ENCODE results near the gene CABLES2.

The CABLES2 gene

GRCh38 chr20:62391165-62392076, 15.7 kb downstream of the CABLES2 start:
- H4K20me1 ChIP-seq: peaks cover 93% of the 10 kb centered on the region
- H3K4me3 ChIP-seq: no peak overlapping the region
- H3K27ac ChIP-seq: no peak overlapping the region
- H3K4me1 ChIP-seq: peaks cover 34% of the 10 kb centered on the region
- no peak for TF ChIP-seq Cebpa-rat (IDR thresholded peaks at IDR 0.05)
- no peaks in the 10 kb centered on the region for H3K9me3 ChIP-seq
- H3K4me2 ChIP-seq: no peak overlapping the region
- no peak overlapping the region for H3K9ac ChIP-seq
- H3K36me3 ChIP-seq: peaks cover 88% of the 10 kb centered on the region
- no peaks in the 10 kb centered on the region for H3K27me3 ChIP-seq

- TF ChIP-seq Cebpa-rat (IDR thresholded peaks at IDR 0.05): no peak
- H3K4me3 ChIP-seq: no peak overlapping the region
- peaks cover 37% of the 10 kb centered on the region for H3K4me1 ChIP-seq
- H4K20me1 ChIP-seq: peaks cover 84% of the 10 kb centered on the region
- no peak overlapping the region for H3K27ac ChIP-seq
- H3K9me3 ChIP-seq: no peaks in the 10 kb centered on the region
- H3K9ac ChIP-seq: no peak overlapping the region
- no peak overlapping the region for H3K4me2 ChIP-seq
- H3K36me3 ChIP-seq: peaks cover 80% of the 10 kb centered on the region
- H3K27me3 ChIP-seq: no peaks in the 10 kb centered on the region
These were observed 16.5 kb downstream of the CABLES2 start for GRCh38 chr20:62390317-62391164.

GRCh38 chr20:62389601-62390087, 17.4 kb downstream of the CABLES2 start:
- Histone ChIP-seq H3K27me3 (no peaks in the 10 kb centered on the region), H3K9me3 (no peaks in the 10 kb centered on the region), H3K4me3 (no peak overlapping the region), H3K4me2 (no peak overlapping the region), H4K20me1 (peaks cover 75% of the 10 kb centered on the region), H3K9ac (no peak overlapping the region), H3K36me3 (peaks cover 71% of the 10 kb centered on the region), H3K27ac (no peak overlapping the region), H3K4me1 (peaks cover 46% of the 10 kb centered on the region)
- no peak for TF ChIP-seq Cebpa-rat (IDR thresholded peaks at IDR 0.05)

GRCh38 chr20:62388839-62389600, 18.1 kb downstream of the CABLES2 start:
- H3K4me2 ChIP-seq: peak overlapping the region; percentile 94; the same call in 1 of the 2 replicates
- peak overlapping the region; percentile 98; the same call in 1 of the 2 replicates for H3K9ac ChIP-seq
- H3K4me3 ChIP-seq: no peak overlapping the region
- peaks cover 70% of the 10 kb centered on the region for H4K20me1 ChIP-seq
- no peak overlapping the region for H3K27ac ChIP-seq
- H3K9me3 ChIP-seq: no peaks in the 10 kb centered on the region
- TF ChIP-seq Cebpa-rat (IDR thresholded peaks at IDR 0.05): no peak
- H3K4me1 ChIP-seq: peaks cover 49% of the 10 kb centered on the region
- no peaks in the 10 kb centered on the region for H3K27me3 ChIP-seq
- peaks cover 65% of the 10 kb centered on the region for H3K36me3 ChIP-seq

- Histone ChIP-seq H4K20me1 (peaks cover 62% of the 10 kb centered on the region), H3K4me1 (peaks cover 44% of the 10 kb centered on the region), H3K9ac (peak overlapping the region; percentile 98), H3K9me3 (no peaks in the 10 kb centered on the region), H3K27me3 (no peaks in the 10 kb centered on the region), H3K4me3 (peak overlapping the region; percentile 98), H3K27ac (peak overlapping the region; percentile 96), H3K4me2 (peak overlapping the region; percentile 94), H3K36me3 (peaks cover 55% of the 10 kb centered on the region)
- no peak for TF ChIP-seq Cebpa-rat (IDR thresholded peaks at IDR 0.05)
These were observed 19.0 kb downstream of the CABLES2 start for GRCh38 chr20:62387933-62388635.

GRCh38 chr20:62387219-62387913, 19.7 kb downstream of the CABLES2 start:
- H3K4me2 ChIP-seq: peak overlapping the region; percentile 94
- peak overlapping the region; percentile 96 for H3K27ac ChIP-seq
- no peaks in the 10 kb centered on the region for H3K27me3 ChIP-seq
- peaks cover 50% of the 10 kb centered on the region for H3K36me3 ChIP-seq
- peaks cover 62% of the 10 kb centered on the region for H4K20me1 ChIP-seq
- H3K4me1 ChIP-seq: peaks cover 46% of the 10 kb centered on the region
- H3K4me3 ChIP-seq: peak overlapping the region; percentile 98
- no peak for TF ChIP-seq Cebpa-rat (IDR thresholded peaks at IDR 0.05)
- H3K9me3 ChIP-seq: no peaks in the 10 kb centered on the region
- peak overlapping the region; percentile 98 for H3K9ac ChIP-seq

- no peaks in the 10 kb centered on the region for H3K27me3 ChIP-seq
- H3K36me3 ChIP-seq: peaks cover 50% of the 10 kb centered on the region
- H3K27ac ChIP-seq: peak within 1 kb of the TSS; percentile 96
- H3K4me1 ChIP-seq: peaks cover 47% of the 10 kb centered on the region
- no peaks in the 10 kb centered on the region for H3K9me3 ChIP-seq
- H3K4me3 ChIP-seq: peak within 1 kb of the TSS; percentile 98
- H3K9ac ChIP-seq: peak within 1 kb of the TSS; percentile 98
- peak within 1 kb of the TSS; percentile 94 for H3K4me2 ChIP-seq
- no peak for TF ChIP-seq Cebpa-rat (IDR thresholded peaks at IDR 0.05)
- peaks cover 57% of the 10 kb centered on the region for H4K20me1 ChIP-seq
These were observed 20.5 kb downstream of the CABLES2 start, which contains the start of gene RPS21 for GRCh38 chr20:62386383-62387218. RPS21 (plus strand) TSS chr20:62387103; CDS start chr20:62387339, 236 bp downstream.
